Astrocyte of the hippocampus (primary cell): Measurements from ENCODE around the gene HMGA1.
"Not testable (repeated sequence)": the region's sequence is repeated elsewhere in the genome, so short reads cannot be mapped to it uniquely, and the experiment has no call there.

Experiments
- DNase-seq: peaks from one replicate; pipeline ENCODE4 v3.0.0; 2011; ENCODE audit warnings: low read depth, low spot score

The HMGA1 gene

GRCh38 chr6:34260576-34261267 is 24.0 kb downstream of the HMGA1 start:
- no peak for DNase-seq

- not testable (repeated sequence) for DNase-seq
Observed at GRCh38 chr6:34263484-34263883, 26.8 kb downstream of the HMGA1 start.

- DNase-seq, result no peak
Observed at GRCh38 chr6:34267746-34268145, 31.1 kb downstream of the HMGA1 start.

- DNase-seq, result not testable (repeated sequence)
Observed at GRCh38 chr6:34269132-34269531, 32.5 kb downstream of the HMGA1 start.

- DNase-seq, result not testable (repeated sequence)
Observed at GRCh38 chr6:34269658-34270341, 33.1 kb downstream of the HMGA1 start.

GRCh38 chr6:34272013-34272926 is 35.6 kb downstream of the HMGA1 start:
- DNase-seq, result no peak

- DNase-seq, result no peak
Observed at GRCh38 chr6:34273242-34273805, 36.7 kb downstream of the HMGA1 start.

- no peak for DNase-seq
Observed at GRCh38 chr6:34274129-34274528, 37.5 kb downstream of the HMGA1 start.

- DNase-seq, result no peak
Observed at GRCh38 chr6:34275128-34275804, 38.6 kb downstream of the HMGA1 start.

GRCh38 chr6:34276191-34276590 is 39.5 kb downstream of the HMGA1 start:
- DNase-seq, result no peak

- DNase-seq, result no peak
Observed at GRCh38 chr6:34276881-34277762, 40.4 kb downstream of the HMGA1 start.

- DNase-seq, result no peak
Observed at GRCh38 chr6:34277763-34278112, 41.1 kb downstream of the HMGA1 start.

- DNase-seq, result no peak
Observed at GRCh38 chr6:34278833-34279232, 42.2 kb downstream of the HMGA1 start.

GRCh38 chr6:34280216-34280615 is 43.5 kb downstream of the HMGA1 start:
- no peak for DNase-seq

- no peak for DNase-seq
Observed at GRCh38 chr6:34281702-34282334, 45.1 kb downstream of the HMGA1 start.

GRCh38 chr6:34284563-34285447 is 48.1 kb downstream of the HMGA1 start:
- DNase-seq, result peak; percentile 34

- no peak for DNase-seq
Observed at GRCh38 chr6:34285448-34286164, 48.9 kb downstream of the HMGA1 start.

- DNase-seq, result no peak
Observed at GRCh38 chr6:34288581-34288980, 51.9 kb downstream of the HMGA1 start.
